OCI-LY7 (cell line): ENCODE data around the gene UFSP2.

Experiments used
- EZH2phosphoT487 ChIP-seq: fragments of 200-600 bp; sonication (generic); IDR thresholded peaks from 2 replicates; pipeline ENCODE4 v1.6.1; 2018; ENCODE audit warnings: low read depth, borderline replicate concordance, mild to moderate bottlenecking, mixed run types, antibody characterized with exemption, low read length, moderate library complexity, mixed read lengths
- TF ChIP-seq, protein P1 (sequence below): fragments of 200-600 bp; sonication (generic); conservative IDR thresholded peaks from 2 replicates; pipeline ENCODE4 v1.5.1; 2014; ENCODE audit warnings: mild to moderate bottlenecking, antibody characterized with exemption, low read length, moderate library complexity, mixed read lengths

DNA sequence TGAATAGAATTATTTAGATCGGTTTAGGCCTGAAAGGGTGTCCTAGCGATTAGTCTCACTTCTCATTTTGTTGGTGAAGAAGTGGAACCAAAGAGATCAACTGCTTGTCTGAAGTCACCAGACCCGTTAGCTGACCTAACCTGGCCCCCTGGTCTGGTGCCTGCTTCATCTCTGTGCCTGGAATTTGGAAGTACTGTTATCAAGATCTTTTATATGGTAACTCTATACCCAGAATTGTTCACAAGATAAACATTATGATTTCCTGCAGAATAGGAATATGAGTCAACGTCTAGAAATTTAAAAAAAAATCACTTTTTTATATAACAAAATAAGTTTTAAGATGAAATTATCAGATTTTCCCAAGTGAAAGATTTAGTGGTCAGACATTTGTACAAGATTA is 67.2 kb downstream of the UFSP2 start:
- TF ChIP-seq, protein P1, sequence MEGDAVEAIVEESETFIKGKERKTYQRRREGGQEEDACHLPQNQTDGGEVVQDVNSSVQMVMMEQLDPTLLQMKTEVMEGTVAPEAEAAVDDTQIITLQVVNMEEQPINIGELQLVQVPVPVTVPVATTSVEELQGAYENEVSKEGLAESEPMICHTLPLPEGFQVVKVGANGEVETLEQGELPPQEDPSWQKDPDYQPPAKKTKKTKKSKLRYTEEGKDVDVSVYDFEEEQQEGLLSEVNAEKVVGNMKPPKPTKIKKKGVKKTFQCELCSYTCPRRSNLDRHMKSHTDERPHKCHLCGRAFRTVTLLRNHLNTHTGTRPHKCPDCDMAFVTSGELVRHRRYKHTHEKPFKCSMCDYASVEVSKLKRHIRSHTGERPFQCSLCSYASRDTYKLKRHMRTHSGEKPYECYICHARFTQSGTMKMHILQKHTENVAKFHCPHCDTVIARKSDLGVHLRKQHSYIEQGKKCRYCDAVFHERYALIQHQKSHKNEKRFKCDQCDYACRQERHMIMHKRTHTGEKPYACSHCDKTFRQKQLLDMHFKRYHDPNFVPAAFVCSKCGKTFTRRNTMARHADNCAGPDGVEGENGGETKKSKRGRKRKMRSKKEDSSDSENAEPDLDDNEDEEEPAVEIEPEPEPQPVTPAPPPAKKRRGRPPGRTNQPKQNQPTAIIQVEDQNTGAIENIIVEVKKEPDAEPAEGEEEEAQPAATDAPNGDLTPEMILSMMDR: no peak
- TF ChIP-seq EZH2phosphoT487: no peak
